IPS-18a (cell line): ENCODE results near the gene CXCR6.

Experiments used
- H3K27ac ChIP-seq: one replicate; pipeline ENCODE4 v1.5.1; 2013; ENCODE audit warnings: low read length
- H3K27me3 ChIP-seq: one replicate; pipeline ENCODE4 v1.6.1; 2013; ENCODE audit warnings: mild to moderate bottlenecking, low read length; ENCODE audit not compliant: control insufficient read depth, insufficient read depth
- H3K36me3 ChIP-seq: one replicate; pipeline ENCODE4 v1.6.1; 2013; ENCODE audit warnings: low read depth, low read length; ENCODE audit not compliant: control insufficient read depth
- H3K4me1 ChIP-seq: one replicate; pipeline ENCODE4 v1.6.1; 2013; ENCODE audit warnings: low read depth, low read length; ENCODE audit not compliant: control insufficient read depth
- H3K4me3 ChIP-seq: one replicate; pipeline ENCODE4 v1.5.1; 2013; ENCODE audit warnings: low read length
- H3K9ac ChIP-seq: one replicate; pipeline ENCODE4 v1.6.1; 2013; ENCODE audit warnings: mild to moderate bottlenecking, low read length, moderate library complexity
- H3K9me3 ChIP-seq: one replicate; pipeline ENCODE4 v1.6.1; 2013; ENCODE audit warnings: low read depth, low read length; ENCODE audit not compliant: control insufficient read depth

Gene CXCR6

GRCh38 chr3:45986303-45986982 lies 43.2 kb downstream of the CXCR6 start:
- Histone ChIP-seq H3K9me3 (no peaks in the 10 kb centered on the region), H3K27ac (no peak overlapping the region), H3K4me1 (no peaks in the 10 kb centered on the region), H3K36me3 (peaks cover 35% of the 10 kb centered on the region), H3K9ac (no peak overlapping the region), H3K4me3 (no peak overlapping the region), H3K27me3 (no peaks in the 10 kb centered on the region)

- Histone ChIP-seq H3K9me3 (no peaks in the 10 kb centered on the region), H3K4me1 (peaks cover 5% of the 10 kb centered on the region), H3K27ac (no peak overlapping the region), H3K27me3 (no peaks in the 10 kb centered on the region), H3K4me3 (no peak overlapping the region), H3K9ac (no peak overlapping the region), H3K36me3 (peaks cover 24% of the 10 kb centered on the region)
These were observed 44.4 kb downstream of the CXCR6 start for GRCh38 chr3:45987368-45988291.

GRCh38 chr3:45988362-45988761 lies 45.1 kb downstream of the CXCR6 start:
- H3K9ac ChIP-seq, result no peak overlapping the region
- H3K36me3 ChIP-seq, result peaks cover 17% of the 10 kb centered on the region
- no peak overlapping the region for H3K27ac ChIP-seq
- no peak overlapping the region for H3K4me3 ChIP-seq
- peaks cover 12% of the 10 kb centered on the region for H3K4me1 ChIP-seq
- no peaks in the 10 kb centered on the region for H3K27me3 ChIP-seq
- H3K9me3 ChIP-seq, result no peaks in the 10 kb centered on the region

- H3K9ac ChIP-seq, result no peak overlapping the region
- H3K36me3 ChIP-seq, result peaks cover 12% of the 10 kb centered on the region
- H3K27ac ChIP-seq, result no peak overlapping the region
- no peaks in the 10 kb centered on the region for H3K27me3 ChIP-seq
- no peaks in the 10 kb centered on the region for H3K9me3 ChIP-seq
- no peak overlapping the region for H3K4me3 ChIP-seq
- H3K4me1 ChIP-seq, result peaks cover 12% of the 10 kb centered on the region
These were observed 45.5 kb downstream of the CXCR6 start for GRCh38 chr3:45988804-45989203.

GRCh38 chr3:45990181-45990580 lies 46.9 kb downstream of the CXCR6 start:
- Histone ChIP-seq H3K36me3 (no peaks in the 10 kb centered on the region), H3K4me3 (no peak overlapping the region), H3K9me3 (no peaks in the 10 kb centered on the region), H3K9ac (no peak overlapping the region), H3K27ac (no peak overlapping the region), H3K4me1 (peaks cover 12% of the 10 kb centered on the region), H3K27me3 (no peaks in the 10 kb centered on the region)

- Histone ChIP-seq H3K4me3 (no peak overlapping the region), H3K27ac (no peak overlapping the region), H3K9ac (no peak overlapping the region), H3K27me3 (peaks cover 4% of the 10 kb centered on the region), H3K9me3 (no peaks in the 10 kb centered on the region), H3K4me1 (peaks cover 16% of the 10 kb centered on the region), H3K36me3 (no peaks in the 10 kb centered on the region)
These were observed 48.1 kb downstream of the CXCR6 start for GRCh38 chr3:45991341-45991740.

GRCh38 chr3:45992133-45992729 lies 49.0 kb downstream of the CXCR6 start:
- Histone ChIP-seq H3K36me3 (no peaks in the 10 kb centered on the region), H3K9me3 (no peaks in the 10 kb centered on the region), H3K9ac (no peak overlapping the region), H3K4me1 (peaks cover 16% of the 10 kb centered on the region), H3K27ac (no peak overlapping the region), H3K4me3 (no peak overlapping the region), H3K27me3 (peaks cover 9% of the 10 kb centered on the region)

GRCh38 chr3:45992821-45993221 lies 49.6 kb downstream of the CXCR6 start:
- Histone ChIP-seq H3K9me3 (no peaks in the 10 kb centered on the region), H3K9ac (no peak overlapping the region), H3K36me3 (no peaks in the 10 kb centered on the region), H3K4me3 (no peak overlapping the region), H3K27me3 (peaks cover 9% of the 10 kb centered on the region), H3K27ac (no peak overlapping the region), H3K4me1 (peaks cover 16% of the 10 kb centered on the region)

GRCh38 chr3:45993421-45994027 lies 50.3 kb downstream of the CXCR6 start:
- Histone ChIP-seq H3K9me3 (no peaks in the 10 kb centered on the region), H3K9ac (no peak overlapping the region), H3K36me3 (no peaks in the 10 kb centered on the region), H3K4me3 (no peak overlapping the region), H3K4me1 (peaks cover 16% of the 10 kb centered on the region), H3K27ac (no peak overlapping the region), H3K27me3 (peaks cover 9% of the 10 kb centered on the region)

GRCh38 chr3:45994419-45995235 lies 51.4 kb downstream of the CXCR6 start:
- Histone ChIP-seq H3K27me3 (peaks cover 9% of the 10 kb centered on the region), H3K4me1 (peaks cover 16% of the 10 kb centered on the region), H3K27ac (no peak overlapping the region), H3K4me3 (peak overlapping the region; percentile 87), H3K36me3 (no peaks in the 10 kb centered on the region), H3K9me3 (no peaks in the 10 kb centered on the region), H3K9ac (peak overlapping the region; percentile 72)
